Measurements from ENCODE around the gene STK32C.

The STK32C gene

GRCh38 chr10:132213917-132214316 lies 93.8 kb downstream of the STK32C start:
- Histone ChIP-seq H3K36me3 (ENCODE audit: control insufficient read depth, low read depth, low read length) (no peaks in the 10 kb centered on the region), H3K4me1 (ENCODE audit: control insufficient read depth, low read depth, low read length) (no peaks in the 10 kb centered on the region), H3K9me3 (ENCODE audit: control insufficient read depth, low read depth, low read length) (no peaks in the 10 kb centered on the region), H3K27ac (ENCODE audit: low read length) (no peak overlapping the region), H3K27me3 (ENCODE audit: control insufficient read depth, insufficient read depth, low read length) (no peaks in the 10 kb centered on the region), H3K4me3 (ENCODE audit: low read length) (no peak overlapping the region), H3K9ac (ENCODE audit: low read length) (no peak overlapping the region)

GRCh38 chr10:132212816-132213215 lies 94.9 kb downstream of the STK32C start:
- Histone ChIP-seq H3K4me3 (ENCODE audit: low read length) (no peak overlapping the region), H3K27ac (ENCODE audit: low read length) (no peak overlapping the region), H3K4me1 (ENCODE audit: control insufficient read depth, low read depth, low read length) (no peaks in the 10 kb centered on the region), H3K9ac (ENCODE audit: low read length) (no peak overlapping the region), H3K27me3 (ENCODE audit: control insufficient read depth, insufficient read depth, low read length) (no peaks in the 10 kb centered on the region), H3K36me3 (ENCODE audit: control insufficient read depth, low read depth, low read length) (no peaks in the 10 kb centered on the region), H3K9me3 (ENCODE audit: control insufficient read depth, low read depth, low read length) (no peaks in the 10 kb centered on the region)

DNA sequence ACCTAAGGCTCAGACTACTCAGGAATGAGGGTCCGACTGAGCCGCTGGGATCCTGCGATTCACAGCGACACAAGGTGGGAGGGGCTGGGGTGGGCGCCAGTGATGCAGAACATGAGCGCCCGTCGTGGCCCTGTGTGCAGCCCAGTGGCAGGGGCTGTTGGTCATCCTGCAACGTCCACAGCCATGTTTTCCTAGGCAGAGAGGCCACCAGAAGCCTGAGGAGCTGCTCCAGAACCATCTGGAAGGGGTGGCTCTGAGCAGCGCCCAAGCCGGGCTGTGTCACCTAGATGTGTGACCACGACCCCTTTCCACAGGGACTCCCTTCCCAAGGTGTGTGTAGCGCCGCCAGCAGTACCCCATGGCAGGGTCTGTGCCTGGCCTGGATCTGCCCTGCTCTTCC lies 96.5 kb downstream of the STK32C start:
- Histone ChIP-seq H3K4me1 (ENCODE audit: control insufficient read depth, low read depth, low read length) (no peaks in the 10 kb centered on the region), H3K9me3 (ENCODE audit: control insufficient read depth, low read depth, low read length) (no peaks in the 10 kb centered on the region), H3K4me3 (ENCODE audit: low read length) (no peak overlapping the region), H3K36me3 (ENCODE audit: control insufficient read depth, low read depth, low read length) (no peaks in the 10 kb centered on the region), H3K27me3 (ENCODE audit: control insufficient read depth, insufficient read depth, low read length) (no peaks in the 10 kb centered on the region), H3K27ac (ENCODE audit: low read length) (no peak overlapping the region), H3K9ac (ENCODE audit: low read length) (no peak overlapping the region)

DNA sequence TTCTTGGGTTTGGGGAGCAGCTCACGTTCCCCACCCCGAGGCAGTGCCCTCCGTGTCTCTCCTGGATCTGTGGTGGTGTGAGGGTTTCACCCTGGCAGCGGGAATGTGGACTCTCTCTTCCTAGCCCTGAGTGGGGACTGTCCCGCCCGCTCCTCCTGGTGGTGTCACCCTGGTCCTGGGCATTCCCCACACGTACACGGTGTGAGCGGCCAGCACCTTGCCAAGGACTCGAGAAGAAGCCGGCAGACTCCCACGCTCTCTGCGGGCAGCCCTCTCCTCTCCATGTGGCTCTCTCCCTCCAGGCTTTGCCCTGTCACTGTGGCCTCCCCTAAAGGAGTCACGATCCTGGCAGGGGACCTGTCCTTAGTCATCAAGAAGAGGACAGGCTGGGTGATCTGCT lies 97.0 kb downstream of the STK32C start:
- Histone ChIP-seq H3K4me3 (ENCODE audit: low read length) (no peak overlapping the region), H3K27ac (ENCODE audit: low read length) (no peak overlapping the region), H3K36me3 (ENCODE audit: control insufficient read depth, low read depth, low read length) (no peaks in the 10 kb centered on the region), H3K9me3 (ENCODE audit: control insufficient read depth, low read depth, low read length) (no peaks in the 10 kb centered on the region), H3K27me3 (ENCODE audit: control insufficient read depth, insufficient read depth, low read length) (no peaks in the 10 kb centered on the region), H3K4me1 (ENCODE audit: control insufficient read depth, low read depth, low read length) (no peaks in the 10 kb centered on the region), H3K9ac (ENCODE audit: low read length) (no peak overlapping the region)

DNA sequence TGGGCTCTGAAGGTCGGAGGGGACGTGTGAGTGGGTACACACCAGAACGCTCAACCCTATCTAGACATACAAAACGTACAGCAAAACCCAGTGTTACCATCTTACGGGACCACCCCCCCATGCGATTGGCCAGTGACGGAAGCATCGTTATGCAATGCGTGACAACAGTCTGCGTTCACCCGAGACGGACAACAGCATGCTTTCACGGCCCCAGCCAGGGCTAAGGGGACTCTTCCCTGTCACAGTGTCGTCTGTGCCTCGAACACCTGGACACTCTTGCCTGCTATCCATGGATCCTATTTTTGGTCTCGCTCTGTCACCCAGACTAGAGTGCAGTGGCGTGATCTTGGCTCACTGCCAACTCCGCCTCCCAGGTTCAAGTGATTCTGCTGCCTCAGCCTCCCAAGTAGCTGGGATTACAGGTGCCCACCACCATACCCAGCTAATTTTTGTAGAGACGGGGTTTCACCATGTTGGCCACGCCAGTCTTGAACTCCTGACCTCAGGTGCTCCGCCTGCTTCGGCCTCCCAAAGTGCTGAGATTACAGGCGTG lies 97.7 kb downstream of the STK32C start:
- H3K36me3 ChIP-seq (ENCODE audit: control insufficient read depth, low read depth, low read length): no peaks in the 10 kb centered on the region
- no peak overlapping the region for H3K27ac ChIP-seq (ENCODE audit: low read length)
- H3K9ac ChIP-seq (ENCODE audit: low read length): no peak overlapping the region
- no peak overlapping the region for H3K4me3 ChIP-seq (ENCODE audit: low read length)
- no peaks in the 10 kb centered on the region for H3K9me3 ChIP-seq (ENCODE audit: control insufficient read depth, low read depth, low read length)
- no peaks in the 10 kb centered on the region for H3K27me3 ChIP-seq (ENCODE audit: control insufficient read depth, insufficient read depth, low read length)
- H3K4me1 ChIP-seq (ENCODE audit: control insufficient read depth, low read depth, low read length): no peaks in the 10 kb centered on the region

GRCh38 chr10:132209130-132209529 lies 98.6 kb downstream of the STK32C start:
- Histone ChIP-seq H3K36me3 (ENCODE audit: control insufficient read depth, low read depth, low read length) (no peaks in the 10 kb centered on the region), H3K27ac (ENCODE audit: low read length) (no peak overlapping the region), H3K9me3 (ENCODE audit: control insufficient read depth, low read depth, low read length) (no peaks in the 10 kb centered on the region), H3K27me3 (ENCODE audit: control insufficient read depth, insufficient read depth, low read length) (no peaks in the 10 kb centered on the region), H3K9ac (ENCODE audit: low read length) (no peak overlapping the region), H3K4me3 (ENCODE audit: low read length) (no peak overlapping the region), H3K4me1 (ENCODE audit: control insufficient read depth, low read depth, low read length) (no peaks in the 10 kb centered on the region)

- H3K27ac ChIP-seq (ENCODE audit: low read length): no peak overlapping the region
- no peaks in the 10 kb centered on the region for H3K4me1 ChIP-seq (ENCODE audit: control insufficient read depth, low read depth, low read length)
- no peak overlapping the region for H3K9ac ChIP-seq (ENCODE audit: low read length)
- H3K9me3 ChIP-seq (ENCODE audit: control insufficient read depth, low read depth, low read length): no peaks in the 10 kb centered on the region
- H3K27me3 ChIP-seq (ENCODE audit: control insufficient read depth, insufficient read depth, low read length): no peaks in the 10 kb centered on the region
- no peaks in the 10 kb centered on the region for H3K36me3 ChIP-seq (ENCODE audit: control insufficient read depth, low read depth, low read length)
- H3K4me3 ChIP-seq (ENCODE audit: low read length): no peak overlapping the region
These were observed 99.2 kb downstream of the STK32C start for GRCh38 chr10:132208462-132209050.

DNA sequence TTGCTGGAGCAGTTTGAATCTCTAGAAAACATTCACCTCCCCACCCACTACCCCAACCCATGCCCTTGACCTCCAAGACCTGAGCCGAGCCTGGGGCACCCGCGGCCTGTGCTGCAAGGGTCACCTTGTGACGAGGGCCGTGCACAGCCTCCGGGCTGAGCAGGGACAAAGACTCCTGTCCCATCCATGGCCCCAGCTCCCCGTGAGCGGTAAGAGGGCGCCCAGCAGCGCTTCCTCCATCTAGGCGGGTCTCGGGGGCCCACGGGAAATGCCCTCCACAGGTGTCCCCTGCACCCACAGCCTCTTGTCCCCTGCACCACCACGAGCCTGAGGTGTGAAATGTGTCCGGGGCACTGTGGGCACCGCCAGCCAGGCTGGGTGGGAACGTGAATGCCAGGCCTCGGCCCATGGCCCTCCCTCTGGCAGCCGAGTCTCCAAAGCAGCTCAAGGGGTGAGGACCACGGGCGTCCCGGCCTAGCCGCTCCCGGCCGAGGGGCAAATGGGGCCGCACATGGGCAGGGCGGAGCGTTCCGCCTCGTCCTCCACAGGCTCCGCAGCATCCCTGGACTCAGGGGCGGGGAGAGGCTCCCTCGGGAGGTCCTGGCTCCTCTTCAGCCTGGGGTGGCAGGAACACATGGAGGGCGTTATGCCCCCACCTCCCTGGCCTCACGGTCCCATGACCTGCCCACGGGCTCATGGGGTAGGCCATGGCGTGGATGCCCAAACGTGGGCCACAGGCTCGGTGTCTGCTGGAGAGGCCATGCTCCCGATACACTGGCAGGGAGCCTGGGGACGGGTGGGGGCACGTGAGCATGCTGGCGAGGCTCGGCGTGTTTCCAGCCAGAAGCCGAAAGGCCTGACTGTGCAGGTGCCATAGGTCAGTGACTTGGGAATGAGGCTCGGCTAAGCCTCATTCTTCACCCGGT lies 100.0 kb downstream of the STK32C start:
- no peaks in the 10 kb centered on the region for H3K36me3 ChIP-seq (ENCODE audit: control insufficient read depth, low read depth, low read length)

DNA sequence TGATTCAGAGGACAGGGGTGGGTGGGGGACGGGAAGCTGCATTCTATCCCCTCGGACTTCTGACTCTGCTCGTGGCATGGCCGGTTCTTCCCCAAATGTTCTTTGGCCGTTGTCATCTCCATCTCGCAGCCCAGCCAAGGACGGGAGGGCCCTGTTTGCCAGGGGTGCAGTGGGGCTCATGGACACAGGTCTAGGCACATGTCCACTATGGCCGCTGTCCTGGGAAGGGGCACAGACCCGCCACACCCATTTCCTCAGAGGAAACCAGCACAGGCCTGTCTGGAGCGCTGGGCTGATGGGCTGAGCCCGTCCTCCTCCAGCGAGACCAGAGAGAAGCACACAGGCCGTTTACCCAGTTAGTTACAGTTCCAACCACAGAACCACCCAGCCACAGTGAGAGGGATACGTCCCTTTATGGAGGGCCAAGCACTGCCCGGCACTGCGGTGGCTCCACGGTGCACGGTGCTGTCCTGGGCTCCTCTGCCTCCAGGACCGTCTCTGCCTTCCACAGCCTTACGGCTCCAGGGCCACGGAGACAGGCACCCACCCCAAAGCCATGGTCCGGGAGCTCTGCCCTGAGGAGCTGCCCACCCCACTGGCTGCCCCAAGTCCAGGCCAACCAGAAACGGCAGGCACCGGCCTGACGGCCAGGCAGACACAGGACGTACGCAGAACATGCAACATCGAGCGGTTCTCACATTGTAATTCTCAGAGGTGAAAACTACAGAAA lies 100.8 kb downstream of the STK32C start:
- no peaks in the 10 kb centered on the region for H3K27me3 ChIP-seq (ENCODE audit: control insufficient read depth, insufficient read depth, low read length)
- H3K36me3 ChIP-seq (ENCODE audit: control insufficient read depth, low read depth, low read length): no peaks in the 10 kb centered on the region
- H3K9ac ChIP-seq (ENCODE audit: low read length): no peak overlapping the region
- H3K4me1 ChIP-seq (ENCODE audit: control insufficient read depth, low read depth, low read length): no peaks in the 10 kb centered on the region
- H3K4me3 ChIP-seq (ENCODE audit: low read length): no peak overlapping the region
- H3K9me3 ChIP-seq (ENCODE audit: control insufficient read depth, low read depth, low read length): no peaks in the 10 kb centered on the region
- no peak overlapping the region for H3K27ac ChIP-seq (ENCODE audit: low read length)

More for the DNA sequence above, 100.0 kb downstream of the STK32C start:
- H3K4me1 ChIP-seq (ENCODE audit: control insufficient read depth, low read depth, low read length): no peaks in the 10 kb centered on the region
- H3K4me3 ChIP-seq (ENCODE audit: low read length): no peak overlapping the region
- H3K9ac ChIP-seq (ENCODE audit: low read length): no peak overlapping the region
- no peak overlapping the region for H3K27ac ChIP-seq (ENCODE audit: low read length)
- no peaks in the 10 kb centered on the region for H3K27me3 ChIP-seq (ENCODE audit: control insufficient read depth, insufficient read depth, low read length)
- no peaks in the 10 kb centered on the region for H3K9me3 ChIP-seq (ENCODE audit: control insufficient read depth, low read depth, low read length)

DNA sequence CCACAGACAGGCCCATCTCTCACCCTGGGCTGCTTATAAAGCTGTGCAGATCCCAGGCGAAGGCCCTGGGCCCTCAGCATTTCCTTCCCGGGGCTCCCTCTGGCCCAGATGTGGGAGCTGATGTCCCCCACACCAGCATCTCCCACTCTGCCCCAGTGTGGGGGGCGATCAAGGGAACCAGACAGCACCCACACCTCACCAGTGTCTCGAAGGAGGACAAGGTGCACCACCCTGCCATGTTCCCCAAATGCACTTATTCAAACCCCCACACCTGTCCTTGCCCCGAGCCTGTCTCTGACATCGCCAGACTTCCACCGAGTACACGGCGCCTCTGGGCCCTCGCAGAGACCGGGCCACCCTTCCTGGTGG lies 101.4 kb downstream of the STK32C start:
- Histone ChIP-seq H3K9ac (ENCODE audit: low read length) (no peak overlapping the region), H3K36me3 (ENCODE audit: control insufficient read depth, low read depth, low read length) (no peaks in the 10 kb centered on the region), H3K27ac (ENCODE audit: low read length) (no peak overlapping the region), H3K9me3 (ENCODE audit: control insufficient read depth, low read depth, low read length) (no peaks in the 10 kb centered on the region), H3K4me3 (ENCODE audit: low read length) (no peak overlapping the region), H3K27me3 (ENCODE audit: control insufficient read depth, insufficient read depth, low read length) (no peaks in the 10 kb centered on the region), H3K4me1 (ENCODE audit: control insufficient read depth, low read depth, low read length) (no peaks in the 10 kb centered on the region)

DNA sequence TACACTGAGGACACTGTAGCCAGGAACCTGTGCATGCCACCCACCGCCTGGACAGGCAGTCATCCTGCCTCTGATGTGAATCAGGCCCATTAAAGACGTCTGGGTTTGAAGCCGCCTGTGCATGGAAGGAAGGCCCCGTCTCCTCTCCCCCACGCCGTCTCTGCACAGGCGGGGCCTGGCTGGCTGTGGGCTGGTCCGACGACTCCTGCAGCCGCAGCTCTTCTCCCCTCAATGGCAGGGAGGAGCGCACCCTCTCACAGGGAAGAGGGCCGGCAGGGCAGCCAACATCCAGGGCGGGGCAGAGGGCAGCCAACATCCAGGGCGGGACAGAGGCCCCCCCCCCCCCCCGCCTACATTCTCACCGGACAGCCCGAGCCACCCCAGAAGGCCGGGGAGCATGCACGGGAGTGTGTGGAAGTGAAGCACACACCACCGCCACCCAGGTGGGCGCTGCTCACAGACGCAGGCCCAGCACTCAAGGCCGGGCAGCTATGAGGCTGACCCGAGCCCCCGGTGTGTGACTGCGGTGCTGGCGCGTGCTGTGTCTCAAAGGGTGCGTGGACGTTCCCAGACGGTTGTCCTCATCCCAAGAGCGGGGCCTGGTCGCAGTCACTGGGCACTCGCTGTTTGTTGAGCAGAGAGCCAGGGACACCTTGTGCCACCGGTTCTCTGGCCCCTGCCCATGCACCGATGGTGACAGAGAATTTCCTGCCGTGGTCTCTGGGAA lies 101.9 kb downstream of the STK32C start:
- Histone ChIP-seq H3K4me3 (ENCODE audit: low read length) (no peak overlapping the region), H3K9ac (ENCODE audit: low read length) (no peak overlapping the region), H3K9me3 (ENCODE audit: control insufficient read depth, low read depth, low read length) (no peaks in the 10 kb centered on the region), H3K36me3 (ENCODE audit: control insufficient read depth, low read depth, low read length) (no peaks in the 10 kb centered on the region), H3K4me1 (ENCODE audit: control insufficient read depth, low read depth, low read length) (no peaks in the 10 kb centered on the region), H3K27me3 (ENCODE audit: control insufficient read depth, insufficient read depth, low read length) (no peaks in the 10 kb centered on the region), H3K27ac (ENCODE audit: low read length) (no peak overlapping the region)

Measured in iPS-18a (cell line).